Immature natural killer cell (primary cell): ENCODE results near the gene CEND1. TPM values are rescaled to one million over a fixed set of nuclear protein-coding genes. Genes with fewer than 3 reads are reported as not detected.

Source experiments
- DNase-seq, 3 donors: peaks; one replicate each; pipeline ENCODE4 v3.0.0; 2022; ENCODE audit warnings: mixed read lengths in 1 of 3
- H3K27ac Mint-ChIP-seq, 6 donors: one replicate each; pipeline ENCODE4 v1.8.0; 2020; ENCODE audit warnings: mixed read lengths in 6 of 6, mild to moderate bottlenecking in 5 of 6, inconsistent platforms in 4 of 6, moderate library complexity in 3 of 6
- H3K27me3 Mint-ChIP-seq, 3 donors: one replicate each; pipeline ENCODE4 v1.8.0; 2020 to 2021; ENCODE audit warnings: low read depth in 3 of 3, mild to moderate bottlenecking in 3 of 3, mixed read lengths in 3 of 3, moderate library complexity in 3 of 3, inconsistent platforms in 1 of 3
- H3K36me3 Mint-ChIP-seq, 3 donors: one replicate each; pipeline ENCODE4 v1.8.0; 2020; ENCODE audit warnings: mixed read lengths in 3 of 3, inconsistent platforms in 2 of 3, mild to moderate bottlenecking in 2 of 3
- H3K4me1 Mint-ChIP-seq, 2 donors: one replicate each; pipeline ENCODE4 v1.8.0; 2020; ENCODE audit warnings: inconsistent platforms in 2 of 2, mild to moderate bottlenecking in 2 of 2, mixed read lengths in 2 of 2, moderate library complexity in 1 of 2
- H3K4me3 Mint-ChIP-seq, 5 donors: one replicate each; pipeline ENCODE4 v1.8.0; 2020; ENCODE audit warnings: mild to moderate bottlenecking in 5 of 5, mixed read lengths in 5 of 5, inconsistent platforms in 3 of 5, moderate library complexity in 3 of 5
- H3K9me3 Mint-ChIP-seq, 6 donors: one replicate each; pipeline ENCODE4 v1.8.0; 2020; ENCODE audit warnings: mild to moderate bottlenecking in 6 of 6, mixed read lengths in 6 of 6, inconsistent platforms in 4 of 6, moderate library complexity in 3 of 6
- polyA plus RNA-seq, 3 donors: library from polyadenylated mRNA; unstranded; fragments of 300-500 nt; fragmentation: Illumina TruSeq; gene quantifications; one replicate each; pipeline ENCODE4 v1.2.3, GENCODE V29; 2021

The CEND1 gene
- polyA plus RNA-seq, 3 donors from 2014 or later: not detected

- peaks cover 0 to 2% (median 0%) of the 10 kb centered on the region in 3 donors for H3K27me3 Mint-ChIP-seq
- H3K4me3 Mint-ChIP-seq: no peak overlapping the region
- no peaks in the 10 kb centered on the region for H3K36me3 Mint-ChIP-seq
Measured at GRCh38 chr11:769887-770641, 19.8 kb downstream of the CEND1 start.

GRCh38 chr11:767238-767637 is 22.7 kb downstream of the CEND1 start:
- H3K36me3 Mint-ChIP-seq: no peaks in the 10 kb centered on the region
- H3K9me3 Mint-ChIP-seq: no peaks in the 10 kb centered on the region
- DNase-seq: no peak
- no peak overlapping the region for H3K27ac Mint-ChIP-seq
- H3K27me3 Mint-ChIP-seq: peaks cover 0 to 2% (median 0%) of the 10 kb centered on the region in 3 donors
- H3K4me1 Mint-ChIP-seq: no peaks in the 10 kb centered on the region
- no peak overlapping the region for H3K4me3 Mint-ChIP-seq

More at GRCh38 chr11:769887-770641, 19.8 kb downstream of the CEND1 start:
- H3K27ac Mint-ChIP-seq: no peak overlapping the region
- H3K4me1 Mint-ChIP-seq: peaks cover 0 to under 1% of the 10 kb centered on the region in 2 donors
- H3K9me3 Mint-ChIP-seq: no peaks in the 10 kb centered on the region
- no peak for DNase-seq

GRCh38 chr11:766936-767210 is 23.0 kb downstream of the CEND1 start:
- Mint-ChIP-seq H3K27me3 (peaks cover 0 to 2% (median 0%) of the 10 kb centered on the region in 3 donors), H3K4me1 (no peaks in the 10 kb centered on the region), H3K4me3 (no peak overlapping the region), H3K36me3 (no peaks in the 10 kb centered on the region), H3K27ac (no peak overlapping the region), H3K9me3 (no peaks in the 10 kb centered on the region)
- DNase-seq: no peak

- H3K36me3 Mint-ChIP-seq: no peaks in the 10 kb centered on the region
- H3K4me3 Mint-ChIP-seq: no peak overlapping the region
- no peak overlapping the region for H3K27ac Mint-ChIP-seq
- no peaks in the 10 kb centered on the region for H3K4me1 Mint-ChIP-seq
- no peak for DNase-seq
- no peaks in the 10 kb centered on the region for H3K9me3 Mint-ChIP-seq
- peaks cover 0 to 2% (median 0%) of the 10 kb centered on the region in 3 donors for H3K27me3 Mint-ChIP-seq
Measured at GRCh38 chr11:766106-766935, 23.6 kb downstream of the CEND1 start.

GRCh38 chr11:765802-766091 is 24.1 kb downstream of the CEND1 start:
- H3K27me3 Mint-ChIP-seq: peaks cover 0 to 2% (median 0%) of the 10 kb centered on the region in 3 donors
- no peak for DNase-seq
- H3K4me3 Mint-ChIP-seq: no peak overlapping the region
- H3K4me1 Mint-ChIP-seq: no peaks in the 10 kb centered on the region
- H3K36me3 Mint-ChIP-seq: no peaks in the 10 kb centered on the region
- H3K27ac Mint-ChIP-seq: no peak overlapping the region
- no peaks in the 10 kb centered on the region for H3K9me3 Mint-ChIP-seq

- no peak overlapping the region for H3K4me3 Mint-ChIP-seq
- H3K9me3 Mint-ChIP-seq: no peaks in the 10 kb centered on the region
- peaks cover 0 to 2% (median 0%) of the 10 kb centered on the region in 3 donors for H3K27me3 Mint-ChIP-seq
- peaks cover 0 to under 1% (median 0%) of the 10 kb centered on the region in 3 donors for H3K36me3 Mint-ChIP-seq
- peak; percentile 45 to 56 (median 47) for DNase-seq
- no peaks in the 10 kb centered on the region for H3K4me1 Mint-ChIP-seq
- peak overlapping the region in 1 of 6 donors; percentile 58 for H3K27ac Mint-ChIP-seq
Measured at GRCh38 chr11:765025-765801, 24.7 kb downstream of the CEND1 start.

GRCh38 chr11:764322-765024 is 25.4 kb downstream of the CEND1 start:
- no peaks in the 10 kb centered on the region for H3K9me3 Mint-ChIP-seq
- H3K36me3 Mint-ChIP-seq: peaks cover 0 to 6% (median 0%) of the 10 kb centered on the region in 3 donors
- H3K27me3 Mint-ChIP-seq: peaks cover 0 to 2% (median 0%) of the 10 kb centered on the region in 3 donors
- no peak overlapping the region for H3K27ac Mint-ChIP-seq
- H3K4me3 Mint-ChIP-seq: no peak overlapping the region
- DNase-seq: no peak
- no peaks in the 10 kb centered on the region for H3K4me1 Mint-ChIP-seq

GRCh38 chr11:763549-764321 is 26.2 kb downstream of the CEND1 start:
- H3K27ac Mint-ChIP-seq: no peak overlapping the region
- H3K36me3 Mint-ChIP-seq: peaks cover 0 to 6% (median 0%) of the 10 kb centered on the region in 3 donors
- no peaks in the 10 kb centered on the region for H3K9me3 Mint-ChIP-seq
- no peak for DNase-seq
- H3K4me3 Mint-ChIP-seq: no peak overlapping the region
- no peaks in the 10 kb centered on the region for H3K4me1 Mint-ChIP-seq
- H3K27me3 Mint-ChIP-seq: peaks cover 0 to 2% (median 0%) of the 10 kb centered on the region in 3 donors

- H3K4me1 Mint-ChIP-seq: no peaks in the 10 kb centered on the region
- no peak for DNase-seq
- peaks cover 0 to 6% (median 0%) of the 10 kb centered on the region in 3 donors for H3K36me3 Mint-ChIP-seq
- no peaks in the 10 kb centered on the region for H3K9me3 Mint-ChIP-seq
- H3K27me3 Mint-ChIP-seq: peaks cover 0 to under 1% (median 0%) of the 10 kb centered on the region in 3 donors
- no peak overlapping the region for H3K27ac Mint-ChIP-seq
- H3K4me3 Mint-ChIP-seq: no peak overlapping the region
Measured at GRCh38 chr11:763073-763463, 26.8 kb downstream of the CEND1 start.

- Mint-ChIP-seq H3K4me3 (no peak overlapping the region), H3K27me3 (no peaks in the 10 kb centered on the region), H3K27ac (peak overlapping the region in 1 of 6 donors; percentile 75), H3K9me3 (no peaks in the 10 kb centered on the region), H3K4me1 (no peaks in the 10 kb centered on the region), H3K36me3 (peaks cover 0 to 6% (median 2%) of the 10 kb centered on the region in 3 donors)
- peak in 1 of 3 donors; percentile 5 for DNase-seq
Measured at GRCh38 chr11:762421-763072, 27.3 kb downstream of the CEND1 start.

- Mint-ChIP-seq H3K4me3 (no peak overlapping the region), H3K9me3 (no peaks in the 10 kb centered on the region), H3K36me3 (peaks cover 0 to 10% (median 3%) of the 10 kb centered on the region in 3 donors), H3K4me1 (no peaks in the 10 kb centered on the region), H3K27ac (no peak overlapping the region), H3K27me3 (no peaks in the 10 kb centered on the region)
- no peak for DNase-seq
Measured at GRCh38 chr11:761526-762108, 28.3 kb downstream of the CEND1 start.

GRCh38 chr11:760236-760635 is 29.7 kb downstream of the CEND1 start:
- no peaks in the 10 kb centered on the region for H3K9me3 Mint-ChIP-seq
- H3K4me1 Mint-ChIP-seq: no peaks in the 10 kb centered on the region
- no peak overlapping the region for H3K4me3 Mint-ChIP-seq
- no peak overlapping the region for H3K27ac Mint-ChIP-seq
- peaks cover 0 to 14% (median 3%) of the 10 kb centered on the region in 3 donors for H3K36me3 Mint-ChIP-seq
- H3K27me3 Mint-ChIP-seq: no peaks in the 10 kb centered on the region
- DNase-seq: no peak
